Activated naive CD8-positive, alpha-beta T cell (primary cell): Measurements from ENCODE around the gene PRR14.
"Not testable (repeated sequence)": the region's sequence is repeated elsewhere in the genome, so short reads cannot be mapped to it uniquely, and the experiment has no call there.

Experiments
- H3K27ac Mint-ChIP-seq: one replicate; pipeline ENCODE4 v1.8.0; 2021; ENCODE audit warnings: mixed read lengths
- H3K27me3 Mint-ChIP-seq: one replicate; pipeline ENCODE4 v1.8.0; 2021; ENCODE audit warnings: mixed read lengths
- H3K36me3 Mint-ChIP-seq: one replicate; pipeline ENCODE4 v1.8.0; 2021; ENCODE audit warnings: mixed read lengths
- H3K4me1 Mint-ChIP-seq: one replicate; pipeline ENCODE4 v1.8.0; 2021; ENCODE audit warnings: low read depth, mixed read lengths
- H3K4me3 Mint-ChIP-seq: one replicate; pipeline ENCODE4 v1.8.0; 2021; ENCODE audit warnings: mild to moderate bottlenecking, mixed read lengths
- H3K9me3 Mint-ChIP-seq: one replicate; pipeline ENCODE4 v1.8.0; 2021; ENCODE audit warnings: low read depth, mixed read lengths

Gene PRR14

DNA sequence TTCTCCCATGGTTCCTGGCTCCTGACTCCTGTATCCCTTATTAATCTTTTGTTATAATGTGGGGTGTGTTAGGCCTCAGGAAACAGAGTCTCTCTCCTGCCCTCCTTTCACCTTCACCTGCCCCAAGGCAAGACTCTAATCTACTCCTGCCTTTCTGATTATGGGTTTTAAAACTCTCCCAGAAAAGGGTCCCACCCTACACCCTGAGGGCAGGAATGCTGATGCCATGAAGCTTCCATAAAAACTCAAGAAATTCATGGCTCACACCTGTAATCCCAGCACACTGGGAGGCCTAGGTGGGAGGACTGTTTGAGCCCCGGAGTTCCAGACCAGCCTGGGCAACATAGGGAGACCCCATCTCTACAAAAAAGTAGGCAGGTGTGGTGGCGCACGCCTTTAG is 29.6 kb downstream of the PRR14 start:
- Mint-ChIP-seq H3K27ac (no peak overlapping the region), H3K9me3 (no peaks in the 10 kb centered on the region), H3K27me3 (no peaks in the 10 kb centered on the region), H3K36me3 (no peaks in the 10 kb centered on the region), H3K4me1 (no peaks in the 10 kb centered on the region), H3K4me3 (no peak overlapping the region)

- H3K4me1 Mint-ChIP-seq, result peaks cover 5% of the 10 kb centered on the region
- H3K9me3 Mint-ChIP-seq, result no peaks in the 10 kb centered on the region
- no peak overlapping the region for H3K4me3 Mint-ChIP-seq
- no peak overlapping the region for H3K27ac Mint-ChIP-seq
- no peaks in the 10 kb centered on the region for H3K27me3 Mint-ChIP-seq
- H3K36me3 Mint-ChIP-seq, result no peaks in the 10 kb centered on the region
Measured at GRCh38 chr16:30688701-30689100, 37.9 kb downstream of the PRR14 start.

- Mint-ChIP-seq H3K27me3 (no peaks in the 10 kb centered on the region), H3K9me3 (no peaks in the 10 kb centered on the region), H3K27ac (no peak overlapping the region), H3K4me1 (peaks cover 11% of the 10 kb centered on the region), H3K4me3 (no peak overlapping the region), H3K36me3 (no peaks in the 10 kb centered on the region)
Measured at GRCh38 chr16:30691907-30692306, 41.1 kb downstream of the PRR14 start.

DNA sequence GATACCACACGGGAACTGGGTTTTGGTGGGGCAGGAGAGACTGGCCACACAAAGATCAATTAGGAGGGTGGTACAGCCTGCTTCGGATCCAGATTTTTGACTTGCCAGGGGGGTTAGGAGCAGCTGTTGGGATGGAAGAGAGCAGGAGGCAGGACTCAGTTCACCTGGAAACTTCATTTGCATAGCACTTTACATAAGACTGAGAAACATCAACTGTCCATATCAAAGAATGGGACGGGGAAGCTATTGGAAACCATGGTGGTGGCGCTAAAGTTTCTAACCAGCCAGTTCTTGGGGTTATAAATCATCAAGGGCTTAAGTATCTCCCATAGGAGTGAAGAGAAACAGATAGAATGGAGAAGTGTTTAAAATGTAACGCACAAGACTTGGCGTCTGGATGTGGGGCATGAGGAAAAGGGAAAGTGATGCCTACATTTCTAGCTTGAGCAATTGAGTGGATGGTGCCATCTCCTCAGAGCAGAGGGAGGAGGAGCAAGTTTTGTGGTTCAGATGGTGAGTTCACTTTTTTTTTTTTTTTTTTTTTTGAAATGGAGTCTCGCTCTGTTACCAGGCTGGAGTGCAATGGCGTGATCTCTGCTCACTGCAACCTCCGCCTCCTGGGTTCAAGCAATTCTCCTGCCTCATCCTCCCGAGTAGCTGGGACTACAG is 41.8 kb downstream of the PRR14 start:
- no peak overlapping the region for H3K4me3 Mint-ChIP-seq
- no peaks in the 10 kb centered on the region for H3K36me3 Mint-ChIP-seq
- H3K27ac Mint-ChIP-seq, result peak overlapping the region; percentile 47
- H3K4me1 Mint-ChIP-seq, result peaks cover 16% of the 10 kb centered on the region
- H3K27me3 Mint-ChIP-seq, result no peaks in the 10 kb centered on the region
- no peaks in the 10 kb centered on the region for H3K9me3 Mint-ChIP-seq

GRCh38 chr16:30694926-30695693 is 44.4 kb downstream of the PRR14 start:
- peaks cover 26% of the 10 kb centered on the region for H3K4me1 Mint-ChIP-seq
- H3K27ac Mint-ChIP-seq, result no peak overlapping the region

DNA sequence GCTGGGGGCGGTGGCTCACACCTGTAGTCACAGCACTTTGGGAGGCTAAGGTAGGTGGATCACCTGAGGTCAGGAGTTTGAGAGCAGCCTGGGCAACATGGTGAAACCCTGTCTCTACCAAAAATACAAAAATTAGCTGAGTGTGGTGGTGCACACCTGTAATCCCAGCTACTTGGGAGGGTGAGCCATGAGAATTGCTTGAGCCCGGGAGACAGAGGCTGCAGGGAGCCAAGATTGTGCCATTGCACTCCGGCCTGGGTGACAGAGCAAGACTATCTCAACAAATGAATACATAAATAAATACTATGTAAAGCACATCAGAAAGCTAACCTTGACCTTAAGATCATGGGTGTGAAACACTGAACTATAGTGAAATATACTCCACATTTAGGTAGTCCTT is 45.9 kb downstream of the PRR14 start:
- H3K9me3 Mint-ChIP-seq, H3K36me3 Mint-ChIP-seq, H3K4me3 Mint-ChIP-seq, H3K27ac Mint-ChIP-seq, H3K27me3 Mint-ChIP-seq: not testable (repeated sequence)
- H3K4me1 Mint-ChIP-seq, result peaks cover 34% of the 10 kb centered on the region

More at GRCh38 chr16:30694926-30695693, 44.4 kb downstream of the PRR14 start:
- Mint-ChIP-seq H3K27me3 (no peaks in the 10 kb centered on the region), H3K36me3 (peaks cover 4% of the 10 kb centered on the region), H3K4me3 (no peak overlapping the region), H3K9me3 (no peaks in the 10 kb centered on the region)

DNA sequence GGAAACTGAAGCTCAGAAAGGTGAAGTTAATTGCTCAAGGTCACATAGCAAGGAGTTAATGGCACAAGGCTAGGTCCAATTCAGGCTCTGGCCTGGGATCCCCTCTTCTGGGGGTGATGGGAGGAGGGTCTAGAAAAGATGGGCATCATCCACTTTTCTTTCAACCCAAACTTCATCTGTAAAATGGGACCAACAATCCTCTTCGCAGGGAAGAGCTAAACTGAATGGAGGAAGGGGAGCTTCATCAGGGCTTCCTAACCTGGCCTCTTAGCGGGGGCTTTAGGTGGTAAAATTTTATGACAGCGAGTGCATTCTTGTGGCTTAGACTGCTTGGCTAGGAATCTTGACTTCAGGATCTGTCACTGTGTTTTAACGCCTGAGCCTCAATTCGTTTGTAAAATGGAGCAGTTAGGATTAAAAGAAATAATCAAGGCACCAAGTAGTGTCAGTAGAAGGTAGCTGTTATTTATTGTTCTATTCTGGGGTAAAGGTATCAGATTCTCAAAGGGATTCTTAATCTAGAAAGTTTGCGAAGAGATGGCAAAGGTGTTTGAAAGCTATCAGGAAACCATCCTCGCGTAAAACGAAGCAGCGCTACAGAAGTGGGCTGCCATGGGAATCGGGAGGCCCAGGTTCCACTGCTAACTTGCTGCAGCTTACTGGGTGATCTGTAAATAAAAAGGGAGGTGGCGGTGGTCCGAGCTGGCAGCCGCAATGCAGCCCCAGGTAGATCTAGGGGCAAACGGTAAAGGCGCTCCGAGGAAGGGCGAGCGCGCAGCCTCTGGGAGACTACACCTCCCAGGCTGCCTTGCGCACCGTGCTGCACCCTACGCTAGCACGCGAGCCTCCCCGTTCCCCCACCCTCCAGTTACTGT is 46.7 kb downstream of the PRR14 start:
- no peaks in the 10 kb centered on the region for H3K9me3 Mint-ChIP-seq
- peaks cover 33% of the 10 kb centered on the region for H3K4me1 Mint-ChIP-seq
- H3K27me3 Mint-ChIP-seq, result no peaks in the 10 kb centered on the region
- peak overlapping the region; percentile 99 for H3K4me3 Mint-ChIP-seq
- H3K36me3 Mint-ChIP-seq, result peaks cover 6% of the 10 kb centered on the region
- H3K27ac Mint-ChIP-seq, result peak overlapping the region; percentile 99

DNA sequence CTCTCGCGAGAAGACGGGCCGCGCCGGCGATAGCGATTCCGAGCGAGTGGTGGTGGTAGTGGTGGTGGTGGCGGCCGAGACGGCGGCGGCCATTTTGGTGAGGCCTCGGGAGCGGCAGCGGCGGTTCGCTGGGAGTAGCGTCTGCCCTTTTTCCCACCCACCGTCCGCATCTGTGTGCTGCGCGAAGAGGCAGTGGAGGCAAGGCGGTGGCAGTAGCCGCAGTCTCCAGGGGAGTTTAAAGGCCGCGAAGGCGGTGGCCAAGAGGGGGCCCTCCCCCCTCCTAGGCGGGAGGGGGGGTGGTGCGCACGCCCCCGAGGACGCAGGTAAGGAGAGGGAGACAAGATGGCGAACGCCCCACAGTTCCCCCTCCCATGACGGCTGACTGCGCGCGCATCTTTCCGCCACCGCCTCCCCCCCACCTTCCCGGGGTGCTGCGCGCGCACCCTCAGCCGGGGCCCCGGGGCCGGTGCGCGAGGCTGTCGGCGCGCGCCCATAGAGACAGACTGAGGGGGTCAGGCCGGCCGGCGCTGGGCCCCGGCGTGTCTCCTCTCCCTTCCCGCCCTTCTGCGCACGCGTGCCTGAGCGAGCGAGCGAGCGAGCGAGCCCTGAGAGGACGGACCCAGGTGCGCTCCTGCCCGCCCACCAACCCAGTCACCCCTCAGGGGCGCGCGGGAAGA is 47.5 kb downstream of the PRR14 start:
- Mint-ChIP-seq H3K27me3 (no peaks in the 10 kb centered on the region), H3K9me3 (no peaks in the 10 kb centered on the region), H3K4me1 (peaks cover 35% of the 10 kb centered on the region), H3K27ac (peak overlapping the region; percentile 99), H3K4me3 (peak overlapping the region; percentile 99), H3K36me3 (peaks cover 6% of the 10 kb centered on the region)

DNA sequence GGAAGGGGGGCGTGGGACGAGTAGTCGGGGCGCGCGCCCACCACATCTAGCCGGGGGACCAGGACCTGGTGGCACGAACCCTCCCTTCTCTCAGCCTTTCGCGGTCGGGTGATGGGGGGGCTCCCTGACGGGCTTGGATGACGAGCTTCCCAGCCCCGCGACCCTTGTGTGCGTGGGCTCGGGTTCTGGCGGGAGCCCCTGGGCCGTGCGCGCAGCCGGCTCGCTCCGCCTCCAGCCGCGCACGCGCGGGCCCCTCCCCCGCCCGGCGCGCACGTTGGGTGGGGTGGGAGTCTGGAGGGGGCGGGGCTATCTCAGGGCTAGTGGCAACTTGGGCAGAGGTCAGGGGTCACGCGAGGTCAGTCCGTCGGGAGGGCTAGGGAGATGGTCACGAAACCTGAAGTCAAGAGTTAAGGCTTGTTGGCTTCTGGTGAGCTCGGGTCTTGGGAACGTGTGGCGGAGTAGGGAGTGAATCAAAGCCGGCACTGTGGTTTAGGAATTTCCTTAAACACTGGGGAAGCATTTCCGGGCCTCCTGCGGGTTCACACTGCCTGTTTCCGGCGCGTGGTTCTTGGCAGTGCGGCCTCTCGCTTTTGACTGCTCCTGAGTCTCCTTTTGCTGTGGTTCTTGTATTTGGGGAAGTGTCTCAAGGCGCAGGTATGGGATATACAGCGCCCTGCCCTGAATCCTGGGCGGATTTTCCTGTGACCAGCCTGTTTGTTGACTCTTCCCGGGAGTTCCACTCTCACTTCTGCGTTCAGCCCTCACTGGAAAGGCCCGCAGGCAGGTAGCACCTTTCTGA is 48.3 kb downstream of the PRR14 start, which contains the start of gene SRCAP:
Gene SRCAP (plus strand): TSS at position 356 of the 799 bp plus-strand sequence. CDS start 1,654 bp downstream, outside the sequence.
- H3K9me3 Mint-ChIP-seq, result no peaks in the 10 kb centered on the region
- peak within 1 kb of the TSS; percentile 99 for H3K27ac Mint-ChIP-seq
- peaks cover 30% of the 10 kb centered on the region for H3K4me1 Mint-ChIP-seq
- H3K27me3 Mint-ChIP-seq, result no peaks in the 10 kb centered on the region
- peaks cover 6% of the 10 kb centered on the region for H3K36me3 Mint-ChIP-seq
- H3K4me3 Mint-ChIP-seq, result peak within 1 kb of the TSS; percentile 99

DNA sequence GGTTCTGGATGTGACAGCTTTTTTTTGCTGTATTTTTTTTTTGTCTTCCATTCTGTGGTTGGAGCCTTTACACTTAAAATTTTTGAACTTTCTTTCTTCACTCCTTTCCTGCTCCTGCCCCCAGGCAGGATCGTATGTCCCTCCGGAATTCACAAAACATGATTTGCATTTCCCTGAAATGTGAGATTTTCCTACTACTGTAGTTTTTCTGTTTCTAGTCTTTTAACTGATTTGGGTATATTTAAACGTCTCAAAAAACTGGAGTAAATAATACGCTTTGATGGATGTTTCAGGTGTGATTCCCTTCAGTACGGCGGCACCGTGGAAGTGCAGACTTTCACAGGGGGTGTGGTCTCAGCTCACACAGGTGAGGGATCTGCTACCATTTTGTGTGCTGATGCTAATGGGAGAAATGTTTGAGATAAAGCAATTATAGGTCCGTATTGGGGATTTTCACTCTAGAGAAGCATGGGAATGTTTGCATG is 48.9 kb downstream of the PRR14 start:
- H3K27me3 Mint-ChIP-seq, result no peaks in the 10 kb centered on the region
- peaks cover 29% of the 10 kb centered on the region for H3K4me1 Mint-ChIP-seq
- peak overlapping the region; percentile 94 for H3K27ac Mint-ChIP-seq
- H3K9me3 Mint-ChIP-seq, result no peaks in the 10 kb centered on the region
- H3K4me3 Mint-ChIP-seq, result peak overlapping the region; percentile 99
- peaks cover 6% of the 10 kb centered on the region for H3K36me3 Mint-ChIP-seq

GRCh38 chr16:30700491-30700890 is 49.7 kb downstream of the PRR14 start:
- Mint-ChIP-seq H3K9me3 (no peaks in the 10 kb centered on the region), H3K27me3 (no peaks in the 10 kb centered on the region), H3K4me1 (peaks cover 27% of the 10 kb centered on the region), H3K36me3 (peaks cover 6% of the 10 kb centered on the region), H3K27ac (no peak overlapping the region), H3K4me3 (peak overlapping the region; percentile 99)

- Mint-ChIP-seq H3K4me1 (peaks cover 27% of the 10 kb centered on the region), H3K27ac (peak overlapping the region; percentile 46), H3K4me3 (peak overlapping the region; percentile 69), H3K27me3 (no peaks in the 10 kb centered on the region), H3K9me3 (no peaks in the 10 kb centered on the region), H3K36me3 (peaks cover 6% of the 10 kb centered on the region)
Measured at GRCh38 chr16:30700971-30701370, 50.2 kb downstream of the PRR14 start.

DNA sequence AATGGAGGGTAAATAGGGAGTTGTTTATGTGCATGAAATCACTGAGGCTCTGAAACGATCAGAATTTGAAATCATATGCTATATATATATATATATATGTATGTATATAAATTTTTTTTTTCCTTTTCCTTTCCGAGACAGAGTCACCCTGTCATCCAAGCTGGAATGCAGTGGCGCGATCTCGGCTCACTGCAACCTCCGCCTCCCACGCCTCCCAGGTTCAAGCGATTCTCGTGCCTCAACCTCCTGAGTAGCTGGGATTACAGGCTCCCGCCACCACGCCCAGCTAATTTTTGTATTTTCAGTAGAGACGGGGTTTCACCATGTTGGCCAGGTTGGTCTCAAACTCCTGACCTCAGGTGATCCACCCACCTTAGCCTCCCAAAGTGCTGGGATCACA is 52.3 kb downstream of the PRR14 start:
- not testable (repeated sequence) for H3K36me3 Mint-ChIP-seq, H3K27ac Mint-ChIP-seq, H3K27me3 Mint-ChIP-seq, H3K4me3 Mint-ChIP-seq, H3K9me3 Mint-ChIP-seq
- H3K4me1 Mint-ChIP-seq, result peaks cover 19% of the 10 kb centered on the region

DNA sequence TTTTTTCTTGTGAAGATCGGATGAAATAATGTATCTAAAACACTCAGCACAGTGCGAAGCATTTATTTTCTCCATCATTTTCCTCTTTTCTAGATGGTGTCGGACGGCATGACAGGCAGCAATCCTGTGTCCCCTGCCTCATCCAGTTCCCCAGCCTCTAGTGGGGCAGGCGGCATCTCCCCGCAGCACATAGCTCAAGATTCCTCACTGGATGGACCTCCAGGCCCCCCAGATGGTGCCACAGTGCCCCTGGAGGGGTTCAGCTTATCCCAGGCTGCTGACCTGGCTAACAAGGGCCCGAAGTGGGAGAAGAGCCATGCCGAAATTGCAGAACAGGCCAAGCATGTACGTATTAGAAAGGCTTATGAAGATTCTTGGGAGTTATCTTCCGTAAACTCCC is 53.2 kb downstream of the PRR14 start:
- Mint-ChIP-seq H3K27ac (no peak overlapping the region), H3K9me3 (no peaks in the 10 kb centered on the region), H3K27me3 (no peaks in the 10 kb centered on the region), H3K4me3 (no peak overlapping the region), H3K36me3 (peaks cover 9% of the 10 kb centered on the region), H3K4me1 (peaks cover 19% of the 10 kb centered on the region)
